ENCODE measurements around the gene HOMER2.
"Not testable (repeated sequence)": the region's sequence is repeated elsewhere in the genome, so short reads cannot be mapped to it uniquely, and the experiment has no call there.

Gene HOMER2

GRCh38 chr15:82963471-82964341 lies 11.2 kb upstream of the HOMER2 start:
- no peak for DNase-seq

GRCh38 chr15:82960766-82961165 lies 8.2 kb upstream of the HOMER2 start:
- no peak for DNase-seq

GRCh38 chr15:82959423-82959822 lies 6.9 kb upstream of the HOMER2 start:
- DNase-seq, result no peak

GRCh38 chr15:82958638-82959037 lies 6.1 kb upstream of the HOMER2 start:
- DNase-seq, result no peak

- no peak for DNase-seq
Observed at GRCh38 chr15:82951472-82952157, 905 bp downstream of the HOMER2 start.

GRCh38 chr15:82950746-82951370 lies 1.7 kb downstream of the HOMER2 start:
- DNase-seq, result no peak

GRCh38 chr15:82950295-82950694 lies 2.2 kb downstream of the HOMER2 start:
- no peak for DNase-seq

- DNase-seq, result no peak
Observed at GRCh38 chr15:82946155-82946701, 6.3 kb downstream of the HOMER2 start.

GRCh38 chr15:82945326-82945725 lies 7.2 kb downstream of the HOMER2 start:
- no peak for DNase-seq

GRCh38 chr15:82944821-82945220 lies 7.7 kb downstream of the HOMER2 start:
- DNase-seq, result no peak

- no peak for DNase-seq
Observed at GRCh38 chr15:82944056-82944455, 8.5 kb downstream of the HOMER2 start.

GRCh38 chr15:82943176-82943575 lies 9.3 kb downstream of the HOMER2 start:
- no peak for DNase-seq

- DNase-seq, result no peak
Observed at GRCh38 chr15:82942691-82943090, 9.8 kb downstream of the HOMER2 start.

- not testable (repeated sequence) for DNase-seq
Observed at GRCh38 chr15:82939678-82940077, 12.8 kb downstream of the HOMER2 start.

GRCh38 chr15:82937712-82938058 lies 14.8 kb downstream of the HOMER2 start:
- DNase-seq, result no peak

- no peak for DNase-seq
Observed at GRCh38 chr15:82936966-82937711, 15.4 kb downstream of the HOMER2 start.

GRCh38 chr15:82935382-82935781 lies 17.1 kb downstream of the HOMER2 start:
- no peak for DNase-seq

GRCh38 chr15:82934100-82934880 lies 18.2 kb downstream of the HOMER2 start:
- no peak for DNase-seq

GRCh38 chr15:82933576-82933975 lies 18.9 kb downstream of the HOMER2 start:
- DNase-seq, result no peak

- DNase-seq, result no peak
Observed at GRCh38 chr15:82931221-82931620, 21.3 kb downstream of the HOMER2 start.

GRCh38 chr15:82930461-82930860 lies 22.1 kb downstream of the HOMER2 start:
- no peak for DNase-seq

- no peak for DNase-seq
Observed at GRCh38 chr15:82928711-82929110, 23.8 kb downstream of the HOMER2 start.

Data from stimulated activated naive CD4-positive, alpha-beta T cell treated with Interleukin-2 at 50 U/mL for 16 hours (primary cell).